Uterus (tissue), 4 donors: ENCODE data around the gene RGS6. TPM values are rescaled to one million over a fixed set of nuclear protein-coding genes. Genes with fewer than 3 reads are reported as not detected.

ENCODE experiments used
- DNase-seq, 2 donors: peaks; one replicate each; pipeline ENCODE4 v3.0.0-alpha.2; 2019 to 2020
- H3K27ac ChIP-seq, 2 donors: fragments of 200-600 bp; sonication (generic); 1 replicate in 1 of 2; 2 replicates in 1 of 2; pipeline ENCODE4 v1.5.1; 2016 to 2018
- H3K27me3 ChIP-seq, 2 donors: fragments of 200-600 bp; sonication (generic); one replicate each; pipeline ENCODE4 v1.5.1; 2018 to 2019; ENCODE audit warnings: control low read depth in 1 of 2
- H3K36me3 ChIP-seq, 2 donors: fragments of 200-600 bp; sonication (generic); one replicate each; pipeline ENCODE4 v1.5.1; 2019; ENCODE audit warnings: control low read depth in 1 of 2
- H3K4me1 ChIP-seq, 2 donors: fragments of 200-600 bp; sonication (generic); one replicate each; pipeline ENCODE4 v1.5.1; 2018 to 2019; ENCODE audit warnings: control low read depth in 1 of 2
- H3K4me3 ChIP-seq, 2 donors: fragments of 200-600 bp; sonication (generic); 1 replicate in 1 of 2; 2 replicates in 1 of 2; pipeline ENCODE4 v1.5.1; 2018 to 2019; ENCODE audit warnings: mild to moderate bottlenecking in 1 of 2
- H3K9me3 ChIP-seq, 2 donors: fragments of 200-600 bp; sonication (generic); one replicate each; pipeline ENCODE4 v1.5.1; 2019; ENCODE audit warnings: control low read depth in 1 of 2
- POLR2A ChIP-seq, 2 donors: fragments of 450-650 bp; IDR thresholded peaks; one replicate each; pipeline ENCODE4 v1.6.1; 2016; ENCODE audit warnings: antibody characterized with exemption in 2 of 2, mild to moderate bottlenecking in 1 of 2, moderate library complexity in 1 of 2
- intact Hi-C: fragments of 100-400 bp; cut with DNase I; formaldehyde crosslinking; loops from one replicate; pipeline ENCODE4 v1.15.1; 2023; ENCODE audit warnings: low total_unique reads
- total RNA-seq, 4 donors: library from RNA; depleted of rRNA in 3 of 4; stranded (reverse); fragments of >200 nt in 3 of 4; gene quantifications; one replicate each; pipeline versions ENCODE4 v1.1.0 to v1.2.4, GENCODE V29; 2014 to 2023
- TF ChIP-seq, protein P1 (sequence below), 4 experiments: fragments of 200-600 bp in 2 of 4; fragments of 450-650 bp in 2 of 4; sonication (generic) in 2 of 4; IDR thresholded peaks; one replicate each; pipeline ENCODE4 v1.5.1; 2016 to 2019; ENCODE audit warnings: antibody characterized with exemption in 4 of 4, mild to moderate bottlenecking in 2 of 4, moderate library complexity in 1 of 4
- donor health status: DM: yes; HTN: yes; CAD: no.

The RGS6 gene
- total RNA-seq, 4 donors from 2014 or later: 1.0 to 7.4 (median 6.2) TPM; not detected in 1

DNA sequence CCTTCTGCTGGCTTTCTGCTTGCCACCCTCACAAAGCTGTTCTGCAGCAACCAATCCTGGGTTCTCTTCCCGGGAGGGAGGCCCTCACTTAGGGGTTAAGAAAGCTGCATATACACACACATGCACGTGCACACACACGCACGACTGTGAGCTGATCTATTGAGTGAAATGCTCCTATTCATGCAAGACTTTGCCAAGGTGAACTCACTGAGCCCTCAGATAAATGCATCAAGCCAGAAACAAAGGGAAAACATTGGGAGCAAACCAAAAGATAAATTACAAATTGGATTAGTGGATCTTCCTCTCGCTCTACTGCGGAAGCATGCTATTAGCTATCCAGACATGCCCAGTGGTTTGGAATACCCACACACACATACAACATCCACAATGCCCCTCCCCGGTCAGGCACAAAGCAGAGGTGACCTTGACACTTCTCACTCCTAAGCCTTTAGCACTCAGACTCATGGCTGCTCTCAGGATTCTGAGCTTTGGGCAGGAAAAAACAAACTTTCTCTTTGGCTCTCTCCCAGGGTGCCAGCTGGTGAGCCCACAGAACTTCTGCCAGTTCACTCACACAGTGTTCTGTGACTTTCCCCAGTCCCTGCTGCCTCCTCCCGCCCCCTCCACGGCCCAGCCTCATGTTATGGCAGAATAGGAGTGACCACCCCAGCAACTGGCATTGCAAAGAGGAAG lies 641.6 kb downstream of the RGS6 start:
- no peak for TF ChIP-seq POLR2A (IDR thresholded peaks at IDR 0.05)
- TF ChIP-seq, protein P1, sequence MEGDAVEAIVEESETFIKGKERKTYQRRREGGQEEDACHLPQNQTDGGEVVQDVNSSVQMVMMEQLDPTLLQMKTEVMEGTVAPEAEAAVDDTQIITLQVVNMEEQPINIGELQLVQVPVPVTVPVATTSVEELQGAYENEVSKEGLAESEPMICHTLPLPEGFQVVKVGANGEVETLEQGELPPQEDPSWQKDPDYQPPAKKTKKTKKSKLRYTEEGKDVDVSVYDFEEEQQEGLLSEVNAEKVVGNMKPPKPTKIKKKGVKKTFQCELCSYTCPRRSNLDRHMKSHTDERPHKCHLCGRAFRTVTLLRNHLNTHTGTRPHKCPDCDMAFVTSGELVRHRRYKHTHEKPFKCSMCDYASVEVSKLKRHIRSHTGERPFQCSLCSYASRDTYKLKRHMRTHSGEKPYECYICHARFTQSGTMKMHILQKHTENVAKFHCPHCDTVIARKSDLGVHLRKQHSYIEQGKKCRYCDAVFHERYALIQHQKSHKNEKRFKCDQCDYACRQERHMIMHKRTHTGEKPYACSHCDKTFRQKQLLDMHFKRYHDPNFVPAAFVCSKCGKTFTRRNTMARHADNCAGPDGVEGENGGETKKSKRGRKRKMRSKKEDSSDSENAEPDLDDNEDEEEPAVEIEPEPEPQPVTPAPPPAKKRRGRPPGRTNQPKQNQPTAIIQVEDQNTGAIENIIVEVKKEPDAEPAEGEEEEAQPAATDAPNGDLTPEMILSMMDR (IDR thresholded peaks at IDR 0.05): no peak
- DNase-seq: no peak
- H3K9me3 ChIP-seq: no peaks in the 10 kb centered on the region
- no peaks in the 10 kb centered on the region for H3K36me3 ChIP-seq
- no peak overlapping the region for H3K27ac ChIP-seq
- intact Hi-C loops: no loop called here
- H3K4me1 ChIP-seq: no peaks in the 10 kb centered on the region
- no peaks in the 10 kb centered on the region for H3K27me3 ChIP-seq
- no peak overlapping the region for H3K4me3 ChIP-seq

DNA sequence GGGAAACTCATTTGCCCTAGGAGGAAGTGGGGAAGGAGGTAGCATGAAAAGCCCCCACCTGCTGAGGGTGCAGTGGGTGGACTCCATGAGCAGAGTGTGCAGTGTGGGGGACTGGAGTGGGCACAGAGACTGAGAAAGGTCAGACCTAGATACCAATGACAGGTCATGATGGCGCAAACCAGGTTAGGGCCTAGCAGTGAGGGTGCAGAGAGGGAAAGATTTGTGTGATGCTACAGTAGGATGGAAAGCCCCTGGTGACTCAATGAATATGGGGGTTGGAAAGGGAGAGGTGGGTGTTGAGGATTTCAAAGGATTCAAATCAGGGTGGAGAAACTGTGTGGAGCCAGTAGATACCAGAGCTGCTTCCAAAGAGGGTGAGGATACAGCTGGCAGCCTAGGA lies 642.5 kb downstream of the RGS6 start:
- H3K36me3 ChIP-seq: no peaks in the 10 kb centered on the region
- DNase-seq: no peak
- intact Hi-C loops: no loop called here
- H3K4me1 ChIP-seq: no peaks in the 10 kb centered on the region
- no peak for TF ChIP-seq POLR2A (IDR thresholded peaks at IDR 0.05)
- H3K9me3 ChIP-seq: no peaks in the 10 kb centered on the region
- no peak overlapping the region for H3K4me3 ChIP-seq
- H3K27me3 ChIP-seq: no peaks in the 10 kb centered on the region
- no peak overlapping the region for H3K27ac ChIP-seq

DNA sequence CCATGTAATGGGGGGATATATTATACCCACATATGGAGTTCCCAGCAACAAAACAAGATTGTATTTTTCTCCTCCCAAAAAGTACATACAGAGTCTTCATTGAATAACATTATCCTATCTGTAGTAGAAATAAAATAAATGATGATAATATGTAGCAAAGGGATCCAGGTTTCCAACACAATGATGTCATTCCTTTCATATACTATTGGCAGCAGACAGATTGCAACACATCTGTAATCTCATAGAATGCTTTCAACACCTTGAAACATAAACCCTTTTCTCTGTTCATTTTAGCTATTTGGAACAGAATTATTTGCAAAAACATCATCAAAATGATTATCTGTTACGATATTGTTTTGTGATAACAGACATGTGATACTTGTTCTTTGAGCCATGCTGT lies 644.0 kb downstream of the RGS6 start:
- no peaks in the 10 kb centered on the region for H3K9me3 ChIP-seq
- no peak for DNase-seq
- no peaks in the 10 kb centered on the region for H3K36me3 ChIP-seq
- H3K27ac ChIP-seq: no peak overlapping the region
- H3K4me1 ChIP-seq: no peaks in the 10 kb centered on the region
- TF ChIP-seq POLR2A (IDR thresholded peaks at IDR 0.05): no peak
- TF ChIP-seq, protein P1 (IDR thresholded peaks at IDR 0.05): no peak
- no peaks in the 10 kb centered on the region for H3K27me3 ChIP-seq
- no peak overlapping the region for H3K4me3 ChIP-seq
- intact Hi-C loops: no loop called here

DNA sequence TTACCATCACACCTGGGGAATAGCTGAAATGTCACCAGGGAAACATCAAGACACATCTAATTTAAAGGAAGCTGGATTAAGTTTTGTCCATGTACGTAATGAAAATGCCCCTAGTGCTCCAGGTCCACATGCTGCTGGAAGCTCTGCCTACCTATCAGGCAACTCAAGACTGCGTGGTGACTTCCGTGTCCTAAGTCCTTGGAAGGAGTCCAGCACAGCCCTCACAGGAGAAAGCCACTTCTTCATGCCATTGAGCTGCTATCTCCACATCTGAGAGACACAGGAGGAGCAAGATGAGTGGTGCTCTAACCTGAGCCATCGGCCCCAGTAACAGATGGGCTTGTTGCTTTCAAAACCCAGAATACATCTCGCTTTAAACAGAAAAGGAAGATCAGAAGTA lies 645.3 kb downstream of the RGS6 start:
- no peak for DNase-seq
- H3K4me1 ChIP-seq: no peaks in the 10 kb centered on the region

DNA sequence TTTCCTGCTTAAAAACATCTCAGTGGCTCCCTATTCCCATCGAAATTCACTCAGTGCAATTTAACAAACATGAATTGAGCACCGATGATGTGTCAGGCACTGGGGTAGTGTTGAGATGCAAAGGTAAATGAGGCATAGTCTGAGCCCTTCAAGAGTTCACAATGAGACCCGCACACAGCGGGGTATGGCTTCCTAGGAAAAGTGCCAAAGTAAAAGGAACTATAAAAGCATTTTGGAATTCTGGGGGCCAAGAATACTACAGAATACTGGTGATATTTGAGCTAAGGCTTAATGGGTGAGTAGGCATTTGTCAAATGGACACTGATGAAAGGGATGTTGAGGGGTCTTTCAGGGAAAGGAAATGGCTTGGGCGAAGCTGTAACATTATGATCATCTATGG lies 646.3 kb downstream of the RGS6 start:
- DNase-seq: no peak
- Histone ChIP-seq H3K4me1 (no peaks in the 10 kb centered on the region), H3K27me3 (no peaks in the 10 kb centered on the region), H3K27ac (no peak overlapping the region), H3K4me3 (no peak overlapping the region), H3K36me3 (no peaks in the 10 kb centered on the region), H3K9me3 (no peaks in the 10 kb centered on the region)
- intact Hi-C loops: no loop called here
- TF ChIP-seq, protein P1 (IDR thresholded peaks at IDR 0.05): no peak
- no peak for TF ChIP-seq POLR2A (IDR thresholded peaks at IDR 0.05)

More for the DNA sequence above, 645.3 kb downstream of the RGS6 start:
- Histone ChIP-seq H3K9me3 (no peaks in the 10 kb centered on the region), H3K36me3 (no peaks in the 10 kb centered on the region), H3K27me3 (no peaks in the 10 kb centered on the region), H3K4me3 (no peak overlapping the region), H3K27ac (no peak overlapping the region)
- intact Hi-C loops: no loop called here
- TF ChIP-seq, protein P1 (IDR thresholded peaks at IDR 0.05): no peak

- Histone ChIP-seq H3K9me3 (no peaks in the 10 kb centered on the region), H3K36me3 (no peaks in the 10 kb centered on the region), H3K27ac (no peak overlapping the region), H3K4me1 (no peaks in the 10 kb centered on the region), H3K27me3 (no peaks in the 10 kb centered on the region), H3K4me3 (no peak overlapping the region)
- no peak for DNase-seq
- intact Hi-C loops: no loop called here
- TF ChIP-seq, protein P1 (IDR thresholded peaks at IDR 0.05): no peak
- no peak for TF ChIP-seq POLR2A (IDR thresholded peaks at IDR 0.05)
Measured at GRCh38 chr14:72582582-72582981, 650.4 kb downstream of the RGS6 start.
